Naive thymus-derived CD4-positive, alpha-beta T cell (primary cell): ENCODE results near the gene ZBTB20. TPM values are rescaled to one million over a fixed set of nuclear protein-coding genes. Genes with fewer than 3 reads are reported as not detected.

Source experiments
- ATAC-seq: fragments of 150-1000 bp; cut with Tn5 transposase; 2 replicates; pipeline ENCODE4 v1.10.0; 2021; ENCODE audit warnings: mild to moderate bottlenecking, moderate library complexity
- CTCF ChIA-PET: fragments of 350-600 bp; sonication (Branson Sonifier 250); formaldehyde crosslinking; loops from one replicate; lab custom pipeline; 2021; ENCODE audit warnings: antibody characterized with exemption; lab: Charles Lee
- POLR2A ChIA-PET: fragments of 350-600 bp; sonication (Branson Sonifier 250); formaldehyde crosslinking; loops from one replicate; lab custom pipeline; 2021; ENCODE audit warnings: antibody characterized with exemption, inconsistent platforms; lab: Charles Lee
- DNase-seq, 9 donors: peaks; one replicate each; pipeline versions ENCODE4 v3.0.0 to v3.0.0-alpha.2; 2020 to 2022; ENCODE audit warnings: mixed read lengths in 1 of 9
- H3K27ac ChIP-seq: one replicate; pipeline ENCODE4 v1.7.0; 2013; ENCODE audit warnings: mild to moderate bottlenecking, low read depth, low read length, moderate library complexity
- H3K27me3 ChIP-seq, 2 donors: one replicate each; pipeline ENCODE4 v1.7.0; 2013; ENCODE audit warnings: low read length in 2 of 2, mild to moderate bottlenecking in 2 of 2, moderate library complexity in 2 of 2; ENCODE audit not compliant: control insufficient read depth in 2 of 2, insufficient read depth in 2 of 2
- H3K36me3 ChIP-seq, 3 experiments: 1 replicate in 2 of 3; 2 replicates in 1 of 3; pipeline ENCODE4 v1.7.0; 2013; ENCODE audit warnings: low read length in 3 of 3, mild to moderate bottlenecking in 3 of 3, moderate library complexity in 1 of 3; ENCODE audit not compliant: insufficient read depth in 3 of 3, control insufficient read depth in 2 of 3
- H3K4me1 ChIP-seq, 2 donors: one replicate each; pipeline ENCODE4 v1.7.0; 2013; ENCODE audit warnings: low read length in 2 of 2, mild to moderate bottlenecking in 2 of 2, moderate library complexity in 1 of 2; ENCODE audit not compliant: control insufficient read depth in 2 of 2, insufficient read depth in 2 of 2
- H3K4me3 ChIP-seq: 2 replicates; pipeline ENCODE4 v1.7.0; 2013; ENCODE audit warnings: mild to moderate bottlenecking, low read length
- H3K9me3 ChIP-seq, 3 experiments: 1 replicate in 2 of 3; 2 replicates in 1 of 3; pipeline ENCODE4 v1.7.0; 2013; ENCODE audit warnings: low read length in 3 of 3; ENCODE audit not compliant: control insufficient read depth in 2 of 3
- H3K27ac Mint-ChIP-seq, 9 donors: one replicate each; pipeline ENCODE4 v1.8.0; 2020 to 2022; ENCODE audit warnings: mixed read lengths in 9 of 9, mild to moderate bottlenecking in 8 of 9, moderate library complexity in 5 of 9, inconsistent platforms in 2 of 9
- H3K27me3 Mint-ChIP-seq, 5 donors: one replicate each; pipeline ENCODE4 v1.8.0; 2021 to 2022; ENCODE audit warnings: mixed read lengths in 5 of 5, mild to moderate bottlenecking in 1 of 5
- H3K36me3 Mint-ChIP-seq, 5 donors: one replicate each; pipeline ENCODE4 v1.8.0; 2020 to 2022; ENCODE audit warnings: mixed read lengths in 5 of 5, mild to moderate bottlenecking in 3 of 5, inconsistent platforms in 1 of 5
- H3K4me1 Mint-ChIP-seq, 7 donors: one replicate each; pipeline ENCODE4 v1.8.0; 2020 to 2022; ENCODE audit warnings: mixed read lengths in 7 of 7, mild to moderate bottlenecking in 3 of 7, inconsistent platforms in 1 of 7
- H3K4me3 Mint-ChIP-seq, 10 donors: one replicate each; pipeline ENCODE4 v1.8.0; 2020 to 2022; ENCODE audit warnings: mild to moderate bottlenecking in 10 of 10, mixed read lengths in 10 of 10, moderate library complexity in 6 of 10, inconsistent platforms in 2 of 10
- H3K9me3 Mint-ChIP-seq, 11 donors: one replicate each; pipeline ENCODE4 v1.8.0; 2020 to 2022; ENCODE audit warnings: mixed read lengths in 11 of 11, mild to moderate bottlenecking in 4 of 11, inconsistent platforms in 1 of 11, moderate library complexity in 1 of 11
- intact Hi-C, 2 donors: fragments of 100-400 bp; cut with micrococcal nuclease; formaldehyde crosslinking; loops; one replicate each; pipeline ENCODE4 v1.15.1; 2023
- polyA plus RNA-seq, 2 donors: library from polyadenylated mRNA; unstranded; fragments of 300-500 nt; fragmentation: Illumina TruSeq; gene quantifications; one replicate each; pipeline ENCODE4 v1.2.3, GENCODE V29; 2021
- total RNA-seq, 6 experiments: library from RNA in 5 of 6; stranded (reverse) in 5 of 6; gene quantifications; 1 replicate in 5 of 6; 2 replicates in 1 of 6; pipeline ENCODE4 v1.2.3 and lab custom pipeline; 2021 to 2026

Gene ZBTB20
- total and polyA plus RNA-seq, 7 experiments from 2014 or later: 14.9 to 69.5 (median 59.2) TPM

DNA sequence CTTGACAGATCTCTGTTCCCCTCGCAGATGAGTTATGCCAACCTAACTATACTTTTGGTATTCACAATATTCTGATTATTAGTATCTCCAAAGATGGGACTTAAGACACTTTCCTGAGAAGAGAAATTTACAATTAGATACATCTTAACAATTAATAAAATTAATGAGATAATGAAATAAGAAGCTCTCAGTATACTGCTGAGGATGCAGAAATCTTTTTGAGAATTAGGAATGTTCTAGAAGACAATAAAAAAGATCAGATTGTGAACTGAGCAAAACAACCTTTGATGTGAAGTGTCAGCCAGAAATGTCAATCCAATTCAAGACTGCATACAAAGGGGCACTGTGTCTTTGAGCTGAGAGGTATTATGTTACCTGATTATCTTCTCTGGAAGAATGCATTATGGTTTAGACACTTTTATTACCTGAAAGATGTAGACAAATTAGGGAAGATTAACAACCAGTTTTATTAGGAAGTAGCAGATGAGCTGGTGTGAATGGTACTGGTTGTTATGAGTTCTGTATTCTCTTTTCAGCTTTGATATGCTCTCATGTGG, 590.4 kb downstream of the ZBTB20 start:
- no peaks in the 10 kb centered on the region for H3K9me3 Mint-ChIP-seq
- DNase-seq: no peak

GRCh38 chr3:114554731-114555130, 592.4 kb downstream of the ZBTB20 start:
- H3K4me3 ChIP-seq: no peak overlapping the region
- CTCF ChIA-PET: no interaction called here
- Mint-ChIP-seq H3K4me1 (peaks cover 0 to 9% (median 0%) of the 10 kb centered on the region in 7 donors), H3K36me3 (peaks cover 0 to 53% (median 25%) of the 10 kb centered on the region in 5 donors), H3K4me3 (no peak overlapping the region), H3K27me3 (no peaks in the 10 kb centered on the region), H3K9me3 (no peaks in the 10 kb centered on the region), H3K27ac (no peak overlapping the region)
- H3K9me3 ChIP-seq: no peaks in the 10 kb centered on the region
- POLR2A ChIA-PET: no interaction called here
- DNase-seq (no peak), ATAC-seq (no peak)
- intact Hi-C loops: no loop called here
- no peaks in the 10 kb centered on the region for H3K36me3 ChIP-seq
- H3K27me3 ChIP-seq: no peaks in the 10 kb centered on the region
- no peak overlapping the region for H3K27ac ChIP-seq
- no peaks in the 10 kb centered on the region for H3K4me1 ChIP-seq

More for the DNA sequence above, 590.4 kb downstream of the ZBTB20 start:
- peaks cover 0 to 11% (median 0%) of the 10 kb centered on the region in 7 donors for H3K4me1 Mint-ChIP-seq
- H3K27ac ChIP-seq: no peak overlapping the region
- intact Hi-C loops: no loop called here
- H3K4me3 ChIP-seq: no peak overlapping the region
- H3K27ac Mint-ChIP-seq: no peak overlapping the region
- ChIA-PET CTCF (no interaction called here), POLR2A (interaction anchor here (0.7 kb wide), 1 partner anchor 12 kb away, joined by 4 read pairs; no protein-coding TSS in a partner anchor)
- H3K27me3 ChIP-seq: no peaks in the 10 kb centered on the region
- H3K36me3 Mint-ChIP-seq: peaks cover 0 to 49% (median 23%) of the 10 kb centered on the region in 5 donors
- H3K27me3 Mint-ChIP-seq: no peaks in the 10 kb centered on the region
- no peaks in the 10 kb centered on the region for H3K36me3 ChIP-seq
- H3K4me3 Mint-ChIP-seq: no peak overlapping the region
- no peak for ATAC-seq
- no peaks in the 10 kb centered on the region for H3K4me1 ChIP-seq
- H3K9me3 ChIP-seq: no peaks in the 10 kb centered on the region

DNA sequence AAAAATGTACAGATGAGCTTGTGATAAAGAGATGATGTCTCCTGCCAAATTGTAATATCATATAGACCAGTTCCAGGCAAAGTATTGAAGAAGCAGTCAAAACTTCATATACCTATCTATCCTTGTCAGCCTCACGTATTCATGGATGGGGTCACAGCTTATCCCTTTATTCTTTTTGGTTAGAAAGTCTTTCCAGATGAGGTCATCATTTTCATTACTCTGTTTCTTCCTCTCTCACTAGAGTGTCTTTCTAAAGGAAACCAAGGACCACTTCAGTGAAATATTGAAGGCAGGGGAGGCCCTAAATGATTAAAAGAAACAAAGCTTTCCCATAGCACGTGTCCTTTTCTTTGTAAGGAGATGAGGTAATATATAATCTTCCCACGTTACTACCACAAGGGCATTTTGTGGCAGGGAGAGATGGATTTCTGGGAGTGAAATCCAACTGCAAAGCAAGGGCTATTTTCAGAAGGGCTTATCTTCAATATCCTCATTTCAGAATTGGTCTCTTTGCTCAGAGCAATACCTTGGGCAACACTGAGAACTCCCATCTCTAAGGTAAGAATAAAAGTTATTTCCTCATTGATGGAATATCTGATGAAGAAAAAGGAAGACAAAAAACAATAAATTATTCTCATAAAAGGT, 593.0 kb downstream of the ZBTB20 start:
- POLR2A ChIA-PET: no interaction called here
- H3K9me3 Mint-ChIP-seq: no peaks in the 10 kb centered on the region
- CTCF ChIA-PET: no interaction called here
- DNase-seq (no peak), ATAC-seq (no peak)
- H3K36me3 Mint-ChIP-seq: peaks cover 0 to 53% (median 31%) of the 10 kb centered on the region in 5 donors
- no peaks in the 10 kb centered on the region for H3K27me3 ChIP-seq
- H3K27ac Mint-ChIP-seq: no peak overlapping the region
- peaks cover 0 to 9% (median 0%) of the 10 kb centered on the region in 7 donors for H3K4me1 Mint-ChIP-seq
- H3K36me3 ChIP-seq: no peaks in the 10 kb centered on the region
- no peak overlapping the region for H3K4me3 Mint-ChIP-seq
- no peak overlapping the region for H3K4me3 ChIP-seq
- no peaks in the 10 kb centered on the region for H3K4me1 ChIP-seq
- H3K27me3 Mint-ChIP-seq: no peaks in the 10 kb centered on the region
- intact Hi-C loops: no loop called here
- H3K9me3 ChIP-seq: no peaks in the 10 kb centered on the region
- H3K27ac ChIP-seq: no peak overlapping the region

DNA sequence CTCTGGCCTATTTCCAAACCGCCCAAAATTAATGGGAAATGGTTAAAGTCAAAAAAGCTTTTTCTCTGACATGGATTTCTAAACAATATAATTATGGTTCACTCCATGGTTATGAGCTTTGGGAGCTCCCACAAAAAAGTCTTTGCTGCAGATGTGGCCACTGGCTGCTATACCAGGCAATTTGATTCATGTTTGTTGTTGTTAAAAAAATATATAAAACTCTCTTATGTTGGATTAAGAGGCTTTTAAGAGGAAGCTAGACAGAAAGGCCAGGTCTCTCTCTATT, 594.6 kb downstream of the ZBTB20 start:
- POLR2A ChIA-PET: interaction anchor here (0.7 kb wide), 1 partner anchor 8 kb away, joined by 3 read pairs; no protein-coding TSS in a partner anchor
- H3K36me3 Mint-ChIP-seq: peaks cover 0 to 45% (median 34%) of the 10 kb centered on the region in 5 donors

GRCh38 chr3:114551770-114552526, 595.1 kb downstream of the ZBTB20 start:
- intact Hi-C loops: no loop called here

More for the DNA sequence above, 594.6 kb downstream of the ZBTB20 start:
- no peak overlapping the region for H3K27ac Mint-ChIP-seq
- H3K4me1 Mint-ChIP-seq: peaks cover 0 to 5% (median 0%) of the 10 kb centered on the region in 7 donors
- Histone ChIP-seq H3K9me3 (no peaks in the 10 kb centered on the region), H3K4me3 (no peak overlapping the region), H3K36me3 (no peaks in the 10 kb centered on the region), H3K27ac (no peak overlapping the region), H3K4me1 (no peaks in the 10 kb centered on the region), H3K27me3 (no peaks in the 10 kb centered on the region)
- intact Hi-C loops: no loop called here
- CTCF ChIA-PET: interaction anchor here (0.9 kb wide), 1 partner anchor 497 kb away, joined by 3 read pairs; no protein-coding TSS in a partner anchor
- no peak for ATAC-seq
- H3K4me3 Mint-ChIP-seq: no peak overlapping the region
- H3K27me3 Mint-ChIP-seq: no peaks in the 10 kb centered on the region
- no peaks in the 10 kb centered on the region for H3K9me3 Mint-ChIP-seq
- DNase-seq: no peak

DNA sequence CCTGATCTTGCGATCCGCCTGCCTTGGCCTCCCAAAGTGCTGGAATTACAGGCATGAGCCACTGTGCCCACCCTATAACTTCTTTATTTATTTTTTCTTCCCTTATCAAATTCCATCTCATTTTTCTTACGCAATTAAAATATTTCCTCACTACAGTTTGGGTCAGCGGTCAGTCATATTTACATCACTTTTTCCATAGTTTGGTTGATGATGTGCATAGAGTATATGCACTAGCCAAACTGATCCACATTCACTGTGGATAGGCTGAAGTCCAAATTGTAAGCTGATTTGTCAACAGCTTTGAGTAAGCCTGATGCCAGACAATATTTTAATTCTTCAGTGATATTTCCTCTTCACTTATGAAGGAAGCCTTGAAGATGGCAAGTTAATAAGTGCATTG, 596.9 kb downstream of the ZBTB20 start:
- H3K27ac ChIP-seq: no peak overlapping the region
- H3K4me3 Mint-ChIP-seq: no peak overlapping the region
- no peak for DNase-seq
- no peak for ATAC-seq
- peaks cover 0 to 7% (median 0%) of the 10 kb centered on the region in 7 donors for H3K4me1 Mint-ChIP-seq
- H3K27me3 Mint-ChIP-seq: no peaks in the 10 kb centered on the region
- no peak overlapping the region for H3K4me3 ChIP-seq
- ChIA-PET CTCF (no interaction called here), POLR2A (no interaction called here)
- H3K27ac Mint-ChIP-seq: no peak overlapping the region
- intact Hi-C loops: no loop called here
- no peaks in the 10 kb centered on the region for H3K36me3 ChIP-seq
- H3K36me3 Mint-ChIP-seq: peaks cover 0 to 52% (median 47%) of the 10 kb centered on the region in 5 donors
- no peaks in the 10 kb centered on the region for H3K27me3 ChIP-seq
- no peaks in the 10 kb centered on the region for H3K9me3 Mint-ChIP-seq
- H3K4me1 ChIP-seq: no peaks in the 10 kb centered on the region
- no peaks in the 10 kb centered on the region for H3K9me3 ChIP-seq

More at GRCh38 chr3:114551770-114552526, 595.1 kb downstream of the ZBTB20 start:
- Mint-ChIP-seq H3K9me3 (no peaks in the 10 kb centered on the region), H3K36me3 (peaks cover 0 to 49% (median 38%) of the 10 kb centered on the region in 5 donors), H3K4me1 (peaks cover 0 to 5% (median 0%) of the 10 kb centered on the region in 7 donors), H3K4me3 (no peak overlapping the region), H3K27me3 (no peaks in the 10 kb centered on the region), H3K27ac (no peak overlapping the region)
- DNase-seq (no peak), ATAC-seq (no peak)
- Histone ChIP-seq H3K4me1 (no peaks in the 10 kb centered on the region), H3K27me3 (no peaks in the 10 kb centered on the region), H3K9me3 (no peaks in the 10 kb centered on the region), H3K36me3 (no peaks in the 10 kb centered on the region), H3K4me3 (no peak overlapping the region), H3K27ac (no peak overlapping the region)
- CTCF ChIA-PET: interaction anchor here (0.9 kb wide), 1 partner anchor 496 kb away, joined by 3 read pairs; no protein-coding TSS in a partner anchor
- POLR2A ChIA-PET: interaction anchor here (0.7 kb wide), 1 partner anchor 8 kb away, joined by 3 read pairs; no protein-coding TSS in a partner anchor
